Stimulated activated CD8-positive, alpha-beta memory T cell treated with anti-CD3 and anti-CD28 coated beads, Interleukin-7, amount 100 ng/mL, for 24 hours (primary cell): ENCODE data around the gene ZFP3.
"Not testable (repeated sequence)": the region's sequence is repeated elsewhere in the genome, so short reads cannot be mapped to it uniquely, and the experiment has no call there.

Experiments used
- DNase-seq: peaks from one replicate; pipeline ENCODE4 v3.0.0-alpha.2; 2020; ENCODE audit warnings: low read depth

ZFP3 gene

DNA sequence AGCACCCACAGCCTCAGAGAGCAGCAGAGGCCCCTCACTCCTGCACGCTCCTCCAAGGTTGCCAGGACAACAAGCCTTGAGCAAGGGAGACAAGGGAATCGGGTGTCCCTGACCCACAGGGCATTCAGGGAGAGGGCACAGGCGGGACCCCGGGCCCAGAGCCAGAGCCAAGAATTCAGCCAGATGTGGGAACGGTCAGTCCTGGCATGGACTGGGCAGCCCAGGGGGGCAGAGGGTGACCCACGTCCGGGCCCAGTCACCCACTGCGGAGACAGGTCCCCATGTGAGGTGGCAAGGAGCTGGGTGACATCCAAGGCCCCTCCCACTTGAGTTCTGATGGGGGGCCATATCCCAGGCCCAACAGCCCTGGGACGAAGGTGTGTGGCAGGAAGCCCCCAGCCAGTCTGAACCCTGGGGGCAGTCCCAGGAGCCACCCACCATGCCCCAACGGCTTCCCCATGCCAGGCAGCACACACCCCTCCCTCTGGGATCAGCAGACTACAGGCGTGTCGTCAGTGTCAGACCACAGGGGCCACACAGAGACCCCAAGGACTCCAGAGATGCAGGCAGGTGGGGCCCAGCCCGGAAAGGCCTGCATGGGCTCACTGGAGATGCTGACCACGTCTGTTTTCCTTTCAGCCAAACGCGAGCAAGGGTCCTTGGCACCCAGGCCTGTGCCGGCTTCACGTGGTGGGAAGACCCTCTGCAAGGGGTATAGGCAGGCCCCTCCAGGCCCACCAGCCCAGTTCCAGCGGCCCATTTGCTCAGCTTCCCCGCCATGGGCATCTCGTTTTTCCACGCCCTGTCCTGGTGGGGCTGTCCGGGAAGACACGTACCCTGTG, 60.6 kb downstream of the ZFP3 start:
- no peak for DNase-seq

DNA sequence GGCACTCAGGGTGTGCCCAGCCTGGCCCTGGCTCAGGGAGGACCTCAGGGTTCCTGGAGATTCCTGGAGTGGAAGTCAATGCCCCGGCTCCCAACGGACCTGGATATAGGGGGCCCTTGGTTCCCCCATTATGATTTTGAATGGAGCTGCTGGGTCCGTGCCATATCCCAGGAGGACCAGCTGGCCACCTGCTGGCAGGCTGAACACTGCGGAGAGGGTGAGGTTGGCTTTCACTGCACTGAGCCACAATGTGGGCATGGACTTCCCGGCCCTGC, 61.1 kb downstream of the ZFP3 start:
- no peak for DNase-seq

GRCh38 chr17:5142877-5143276, 64.6 kb downstream of the ZFP3 start:
- DNase-seq: not testable (repeated sequence)
